Measurements from ENCODE around the gene OR10A6. TPM values are rescaled to one million over a fixed set of nuclear protein-coding genes. Genes with fewer than 3 reads are reported as not detected.

OR10A6 gene
- under 0.01 TPM in 1 of 2 replicates, not detected in the other for total RNA-seq

GRCh38 chr11:7931168-7931567 is at the start of gene OR10A6:
OR10A6 (minus strand) TSS chr11:7931268; CDS start chr11:7928662, 2,606 bp downstream.

GRCh38 chr11:7965386-7965785 is 34.3 kb upstream of the OR10A6 start, which contains the start of gene NLRP10:
NLRP10 (minus strand) TSS chr11:7965447; CDS start chr11:7963495, 1,952 bp downstream.

GRCh38 chr11:7941608-7942007 is 10.5 kb upstream of the OR10A6 start, which contains the start of gene OR10A3:
OR10A3 (minus strand) TSS chr11:7941708; CDS start chr11:7939520, 2,188 bp downstream.

Other genes with a start within 250 kb of the OR10A6 start
- gene OVCH2, start 224.8 kb downstream of the OR10A6 start, total RNA-seq = not detected in 2 replicates
- gene OR5P2, start 134.3 kb downstream of the OR10A6 start, total RNA-seq = not detected in 2 replicates
- gene OR5P3, start 100.4 kb downstream of the OR10A6 start, total RNA-seq = not detected in 2 replicates
- gene OR10A3, start 10.4 kb upstream of the OR10A6 start, total RNA-seq = not detected in 2 replicates
- gene NLRP10, start 34.2 kb upstream of the OR10A6 start, total RNA-seq = 0.99 and 1.5 TPM in 2 replicates
- gene EIF3F, start 56.1 kb upstream of the OR10A6 start, total RNA-seq = 245 and 385 TPM in 2 replicates
- 4.5 and 22.2 TPM in 2 replicates for gene TUB, start 149.9 kb upstream of the OR10A6 start, total RNA-seq
- gene RIC3, start 237.8 kb upstream of the OR10A6 start, total RNA-seq = not detected in 2 replicates

Data from smooth muscle cell of trachea (primary cell).